ENCODE results near the gene ADAMTS6.

GRCh38 chr5:65327582-65327981, 154.1 kb downstream of the ADAMTS6 start:
- TF ChIP-seq ETV5 (CRISPR knock-in tag; IDR thresholded peaks at IDR 0.05; ENCODE audit: borderline replicate concordance) = no peak
- no peak for TF ChIP-seq KDM1A (CRISPR knock-in tag; IDR thresholded peaks at IDR 0.05)
- TF ChIP-seq NCOR1 (IDR thresholded peaks at IDR 0.05; ENCODE audit: borderline replicate concordance, low read length) = no peak
- no peak for TF ChIP-seq ZBTB40 (IDR thresholded peaks at IDR 0.05)
- TF ChIP-seq ZBTB40 (CRISPR knock-in tag; IDR thresholded peaks at IDR 0.05) = no peak
- no peak for TF ChIP-seq CCAR2 (optimal IDR thresholded peaks at IDR 0.05; ENCODE audit: low read depth, low read length)
- TF ChIP-seq POLR2A (IDR thresholded peaks at IDR 0.05; ENCODE audit: insufficient read depth in 1 of 2, low read depth in 2 of 2, low read length in 2 of 2) = no peak
- TF ChIP-seq BRD4 (CRISPR knock-in tag; IDR thresholded peaks at IDR 0.05) = no peak
- no peak for TF ChIP-seq ZNF550 (CRISPR knock-in tag; IDR thresholded peaks at IDR 0.05; ENCODE audit: borderline replicate concordance)
- no peak for TF ChIP-seq ZNF552 (CRISPR knock-in tag; IDR thresholded peaks at IDR 0.05; ENCODE audit: borderline replicate concordance)
